Nephron progenitor cell (in vitro differentiated cells): ENCODE measurements around the gene ZNF789.
A peak's percentile ranks its signal among the peaks of the same experiment; 100 is the strongest.
"Not testable (repeated sequence)": the region's sequence is repeated elsewhere in the genome, so short reads cannot be mapped to it uniquely, and the experiment has no call there.

Source experiments
- DNase-seq: peaks from one replicate; pipeline ENCODE4 v3.0.0; 2021
- H3K27ac Mint-ChIP-seq: 2 replicates; pipeline ENCODE4 v1.8.0; 2021; ENCODE audit warnings: mild to moderate bottlenecking, moderate library complexity, mixed read lengths
- H3K27me3 Mint-ChIP-seq: 2 replicates; pipeline ENCODE4 v1.8.0; 2021; ENCODE audit warnings: mild to moderate bottlenecking, low read depth, mixed read lengths; ENCODE audit not compliant: poor library complexity
- H3K36me3 Mint-ChIP-seq: 2 replicates; pipeline ENCODE4 v1.8.0; 2021; ENCODE audit warnings: low read depth, mixed read lengths
- H3K4me1 Mint-ChIP-seq: 2 replicates; pipeline ENCODE4 v1.8.0; 2021; ENCODE audit warnings: mixed read lengths
- H3K4me3 Mint-ChIP-seq: 2 replicates; pipeline ENCODE4 v1.8.0; 2021; ENCODE audit warnings: mild to moderate bottlenecking, moderate library complexity, mixed read lengths
- H3K9me3 Mint-ChIP-seq: 2 replicates; pipeline ENCODE4 v1.8.0; 2021; ENCODE audit warnings: mild to moderate bottlenecking, moderate library complexity, mixed read lengths
- TF ChIP-seq, protein P1 (sequence below): fragments of 200-600 bp; sonication (generic); IDR thresholded peaks from 2 replicates; pipeline ENCODE4 v1.5.0; 2021; ENCODE audit warnings: antibody characterized with exemption

ZNF789 gene

DNA sequence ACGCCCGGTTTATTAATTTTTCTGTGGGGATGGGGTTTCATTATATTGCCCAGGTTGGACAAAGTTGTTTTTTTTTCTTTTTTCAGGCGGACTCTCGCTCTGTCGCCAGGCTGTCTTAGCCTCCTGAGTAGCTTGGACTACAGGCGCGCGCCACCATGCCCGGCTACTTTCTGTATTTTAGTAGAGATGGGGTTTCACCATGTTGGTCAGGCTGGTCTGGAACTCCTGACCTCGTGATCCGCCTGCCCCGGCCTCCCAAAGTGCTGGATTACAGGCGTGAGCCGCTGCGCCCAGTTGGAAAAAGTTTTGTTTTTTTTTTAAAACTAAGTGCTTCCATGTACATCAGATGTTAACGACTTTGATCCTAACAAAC, 27.9 kb downstream of the ZNF789 start:
- Mint-ChIP-seq H3K27ac (no peak overlapping the region), H3K27me3 (no peaks in the 10 kb centered on the region), H3K4me3 (peak overlapping the region; percentile 98), H3K4me1 (peaks cover 32% of the 10 kb centered on the region), H3K9me3 (peaks cover 21% of the 10 kb centered on the region), H3K36me3 (peaks cover 39% of the 10 kb centered on the region)
- DNase-seq, result no peak
- TF ChIP-seq, protein P1, sequence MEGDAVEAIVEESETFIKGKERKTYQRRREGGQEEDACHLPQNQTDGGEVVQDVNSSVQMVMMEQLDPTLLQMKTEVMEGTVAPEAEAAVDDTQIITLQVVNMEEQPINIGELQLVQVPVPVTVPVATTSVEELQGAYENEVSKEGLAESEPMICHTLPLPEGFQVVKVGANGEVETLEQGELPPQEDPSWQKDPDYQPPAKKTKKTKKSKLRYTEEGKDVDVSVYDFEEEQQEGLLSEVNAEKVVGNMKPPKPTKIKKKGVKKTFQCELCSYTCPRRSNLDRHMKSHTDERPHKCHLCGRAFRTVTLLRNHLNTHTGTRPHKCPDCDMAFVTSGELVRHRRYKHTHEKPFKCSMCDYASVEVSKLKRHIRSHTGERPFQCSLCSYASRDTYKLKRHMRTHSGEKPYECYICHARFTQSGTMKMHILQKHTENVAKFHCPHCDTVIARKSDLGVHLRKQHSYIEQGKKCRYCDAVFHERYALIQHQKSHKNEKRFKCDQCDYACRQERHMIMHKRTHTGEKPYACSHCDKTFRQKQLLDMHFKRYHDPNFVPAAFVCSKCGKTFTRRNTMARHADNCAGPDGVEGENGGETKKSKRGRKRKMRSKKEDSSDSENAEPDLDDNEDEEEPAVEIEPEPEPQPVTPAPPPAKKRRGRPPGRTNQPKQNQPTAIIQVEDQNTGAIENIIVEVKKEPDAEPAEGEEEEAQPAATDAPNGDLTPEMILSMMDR, result no peak

DNA sequence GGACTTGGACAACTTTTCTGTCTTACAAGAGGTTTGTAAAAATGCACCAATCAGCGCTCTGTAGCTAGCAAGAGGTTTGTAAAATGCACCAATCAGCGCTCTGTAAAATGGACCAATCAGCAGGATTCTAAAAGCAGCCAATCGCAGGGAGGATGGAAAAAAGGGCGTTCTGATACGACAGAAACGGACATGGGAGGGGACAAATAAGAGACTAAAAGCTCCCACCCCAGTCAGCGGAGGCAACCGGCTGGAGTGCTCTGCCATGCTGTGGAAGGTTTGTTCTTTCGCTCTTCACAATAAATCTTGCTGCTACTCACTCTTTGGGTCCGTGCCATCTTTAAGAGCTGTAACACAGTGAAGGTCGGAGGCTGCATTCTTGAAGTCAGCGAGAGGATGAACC, 28.5 kb downstream of the ZNF789 start:
- DNase-seq, H3K27me3 Mint-ChIP-seq, H3K27ac Mint-ChIP-seq: not testable (repeated sequence)
- Mint-ChIP-seq H3K9me3 (peaks cover 18% of the 10 kb centered on the region), H3K36me3 (peaks cover 33% of the 10 kb centered on the region), H3K4me1 (peaks cover 39% of the 10 kb centered on the region), H3K4me3 (peak overlapping the region; percentile 98)

DNA sequence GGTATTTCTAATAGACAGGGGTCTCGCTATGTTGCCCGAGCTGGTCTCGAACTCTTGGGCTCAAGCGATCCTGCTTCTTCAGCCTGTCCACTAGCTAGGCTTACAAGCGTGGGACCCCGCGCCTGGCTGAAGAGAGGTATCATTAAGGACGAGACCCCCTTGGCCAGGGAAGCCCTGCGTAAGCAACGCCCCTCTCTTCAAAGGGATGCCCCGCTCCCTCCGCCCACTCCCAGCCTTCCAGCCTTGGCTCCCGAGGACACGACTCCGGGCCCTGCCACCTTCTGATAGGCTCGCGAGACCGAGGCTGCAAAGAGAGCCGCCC, 31.6 kb downstream of the ZNF789 start:
- TF ChIP-seq, protein P1, result no peak
- no peaks in the 10 kb centered on the region for H3K27me3 Mint-ChIP-seq
- H3K27ac Mint-ChIP-seq, result peak overlapping the region; percentile 98
- DNase-seq, result peak; percentile 99
- H3K9me3 Mint-ChIP-seq, result peaks cover 8% of the 10 kb centered on the region
- peaks cover 32% of the 10 kb centered on the region for H3K4me1 Mint-ChIP-seq
- H3K4me3 Mint-ChIP-seq, result peak overlapping the region; percentile 95
- peaks cover 16% of the 10 kb centered on the region for H3K36me3 Mint-ChIP-seq

DNA sequence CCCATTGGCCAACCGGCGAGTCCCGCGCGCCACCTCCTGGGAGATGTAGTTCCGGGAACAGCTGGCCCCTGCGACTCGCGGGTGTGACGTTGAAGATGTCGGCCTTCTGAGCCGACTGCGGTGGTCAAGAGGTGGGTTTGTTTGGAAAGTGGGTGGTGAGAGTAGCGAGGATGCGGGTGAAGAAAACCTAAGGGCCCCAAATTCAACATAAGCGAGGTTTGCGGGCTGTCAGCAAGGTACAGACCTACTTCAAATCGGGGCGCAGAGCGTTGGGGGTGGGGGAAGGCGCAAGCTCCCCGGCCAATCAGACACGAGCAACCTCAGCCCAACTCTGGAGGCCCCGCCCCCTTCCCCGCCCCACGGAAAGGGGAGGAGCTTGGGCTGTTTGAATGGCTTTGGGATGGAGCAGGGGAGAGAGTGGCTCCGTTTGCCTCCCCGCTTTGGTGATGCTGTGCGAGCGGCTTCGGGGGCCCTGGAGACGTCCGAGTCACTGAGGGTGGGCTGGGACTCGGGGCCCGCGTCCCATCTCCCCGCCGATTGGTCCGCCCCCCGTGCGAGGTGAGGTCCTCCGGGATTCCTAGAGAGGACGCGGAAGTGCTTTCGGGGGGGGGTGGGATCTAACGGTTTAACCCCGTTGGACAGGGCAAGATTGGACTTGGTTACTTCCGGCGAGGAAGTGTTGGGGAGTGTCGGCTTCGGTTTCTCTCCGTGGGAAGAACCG, 32.1 kb downstream of the ZNF789 start, which contains the start of gene ZKSCAN5:
Gene ZKSCAN5 (plus strand): TSS at position 60 of the 721 bp plus-strand sequence. CDS start 1,383 bp downstream, outside the sequence.
- H3K27me3 Mint-ChIP-seq, result no peaks in the 10 kb centered on the region
- TF ChIP-seq, protein P1, result no peak
- peak; percentile 99 for DNase-seq
- peaks cover 19% of the 10 kb centered on the region for H3K36me3 Mint-ChIP-seq
- peak within 1 kb of the TSS; percentile 98 for H3K27ac Mint-ChIP-seq
- H3K9me3 Mint-ChIP-seq, result peaks cover 8% of the 10 kb centered on the region
- H3K4me3 Mint-ChIP-seq, result peak within 1 kb of the TSS; percentile 95
- peaks cover 26% of the 10 kb centered on the region for H3K4me1 Mint-ChIP-seq

DNA sequence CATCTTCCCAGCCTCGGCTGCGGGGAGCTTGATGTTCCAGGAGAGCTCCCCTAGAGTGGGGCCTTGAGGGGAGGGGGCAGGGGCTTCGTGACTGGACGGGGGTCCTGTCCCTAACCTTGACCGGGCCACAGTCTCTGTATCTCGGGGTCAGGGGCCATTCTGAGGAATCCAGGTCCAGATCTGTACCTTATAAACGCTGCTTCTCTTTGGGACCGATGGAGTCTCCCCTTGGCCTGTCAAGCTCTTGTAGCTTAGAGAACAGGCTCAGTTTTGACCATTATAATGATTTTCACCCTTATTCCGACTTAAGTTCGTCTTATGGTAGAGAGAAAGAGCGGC, 32.6 kb downstream of the ZNF789 start:
- DNase-seq, result no peak
- Mint-ChIP-seq H3K4me3 (peak overlapping the region; percentile 95), H3K4me1 (peaks cover 21% of the 10 kb centered on the region), H3K27me3 (no peaks in the 10 kb centered on the region), H3K36me3 (peaks cover 21% of the 10 kb centered on the region), H3K9me3 (peaks cover 8% of the 10 kb centered on the region), H3K27ac (peak overlapping the region; percentile 93)
- TF ChIP-seq, protein P1, result no peak

DNA sequence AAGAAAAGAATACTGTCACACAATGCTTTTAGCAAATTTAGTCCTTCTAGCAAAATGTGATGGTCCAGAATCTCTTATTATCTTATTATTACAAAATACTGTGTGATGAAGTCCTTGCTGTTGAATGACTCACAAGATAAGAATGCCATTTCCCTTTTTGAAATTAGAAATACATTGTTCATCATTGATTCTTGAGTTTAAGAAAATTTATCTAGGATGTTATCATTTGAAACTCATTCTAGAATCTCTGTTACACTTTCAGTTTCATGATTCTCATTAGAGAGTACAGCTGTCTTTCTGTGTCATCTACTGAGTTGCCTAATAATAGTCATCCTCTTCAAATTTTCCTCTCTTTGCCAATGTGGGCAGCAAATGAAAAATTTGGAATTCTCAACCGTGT, 41.4 kb downstream of the ZNF789 start:
- Mint-ChIP-seq H3K9me3 (no peaks in the 10 kb centered on the region), H3K4me1 (no peaks in the 10 kb centered on the region), H3K36me3 (peaks cover 39% of the 10 kb centered on the region), H3K27me3 (no peaks in the 10 kb centered on the region), H3K4me3 (no peak overlapping the region), H3K27ac (no peak overlapping the region)
- TF ChIP-seq, protein P1, result no peak
- no peak for DNase-seq
